K562 (cell line): ENCODE results near the gene MAP3K15. TPM values are rescaled to one million over a fixed set of nuclear protein-coding genes. Genes with fewer than 3 reads are reported as not detected.

ENCODE experiments used
- ATAC-seq: fragments of 200-7000 bp; cut with Tn5 transposase; 3 replicates; pipeline ENCODE4 v1.9.1; 2020; ENCODE audit warnings: moderate library complexity
- BruUV-seq: library from RNA; stranded (reverse); fragments of 400-500 nt; replicated peaks from 2 replicates; lab custom pipeline; 2021; lab: Mats Ljungman, UMichigan
- CTCF ChIA-PET: fragments of 300-600 bp; formaldehyde crosslinking; extraction: SDS; loops from one replicate; lab custom pipeline; 2021; ENCODE audit warnings: low intra/inter-chr PET ratio; lab: Yijun Ruan, JAX
- POLR2A ChIA-PET: fragments of 300-600, 350-650 bp; sonication (Branson Sonifier 250); formaldehyde crosslinking; extraction: SDS; loops from one replicate; lab custom pipeline; 2021; ENCODE audit warnings: antibody characterized with exemption, inconsistent platforms; lab: Yijun Ruan, JAX
- DNase-seq, 4 experiments: peaks; one replicate each; pipeline versions ENCODE4 v3.0.0 to v3.0.0-alpha.2; 2011 to 2018; ENCODE audit warnings: low spot score in 3 of 4, mixed read lengths in 3 of 4; ENCODE audit errors: extremely low read depth in 1 of 4
- FAIRE-seq: peaks from 2 replicates; lab custom pipeline; 2011; peaks lifted over from hg19 to GRCh38; lab: Jason Lieb, UNC
- H2AFZ ChIP-seq: 2 replicates; pipeline ENCODE4 v1.6.0; 2011; ENCODE audit warnings: low read depth, low read length, control low read depth, inconsistent platforms
- H3K27ac ChIP-seq: fragments of 200-600 bp; 3 replicates; pipeline ENCODE4 v1.8.0; 2011; ENCODE audit warnings: low read depth, mild to moderate bottlenecking, control low read depth, inconsistent platforms, low read length, moderate library complexity, mixed read lengths; ENCODE audit errors: extremely low read depth
- H3K27me3 ChIP-seq, 2 experiments: fragments of 300-600 bp in 1 of 2; 2 replicates in 1 of 2; 3 replicates in 1 of 2; pipeline versions ENCODE4 v1.6.0 to v1.8.0; 2011; ENCODE audit warnings: inconsistent platforms in 2 of 2, low read length in 2 of 2, mild to moderate bottlenecking in 1 of 2, mixed read lengths in 1 of 2, moderate library complexity in 1 of 2; ENCODE audit not compliant: control insufficient read depth in 2 of 2, insufficient read depth in 2 of 2
- H3K36me3 ChIP-seq: fragments of 300-600 bp; 3 replicates; pipeline ENCODE4 v1.8.0; 2011; ENCODE audit warnings: mild to moderate bottlenecking, low read length, inconsistent platforms; ENCODE audit not compliant: control insufficient read depth, insufficient read depth
- H3K4me1 ChIP-seq, 2 experiments: fragments of 200-600 bp in 1 of 2; replicated peaks in 1 of 2; 2 replicates in 1 of 2; 3 replicates in 1 of 2; pipeline versions ENCODE4 v1.5.1 to v1.8.0; 2011; ENCODE audit warnings: inconsistent platforms in 2 of 2, low read length in 2 of 2, mild to moderate bottlenecking in 1 of 2, mixed read lengths in 1 of 2, moderate library complexity in 1 of 2; ENCODE audit not compliant: control insufficient read depth in 2 of 2, insufficient read depth in 2 of 2
- H3K4me2 ChIP-seq: 2 replicates; pipeline ENCODE4 v1.6.1; 2011; ENCODE audit warnings: low read length, control low read depth, inconsistent platforms, mixed read lengths; ENCODE audit not compliant: insufficient read depth
- H3K4me3 ChIP-seq: fragments of 200-600 bp; sonication (generic), shearing (Covaris generic); 2 replicates; pipeline ENCODE4 v1.5.1; 2016; ENCODE audit warnings: control low read depth, inconsistent platforms
- H3K79me2 ChIP-seq: fragments of 200-600 bp; 3 replicates; pipeline ENCODE4 v1.8.0; 2011; ENCODE audit warnings: low read length, inconsistent platforms; ENCODE audit not compliant: control insufficient read depth, insufficient read depth
- H3K9ac ChIP-seq, 2 experiments: 2 replicates each; pipeline versions ENCODE4 v1.6.0 to v1.6.1; 2011; ENCODE audit warnings: low read depth in 2 of 2, low read length in 2 of 2, control low read depth in 1 of 2, inconsistent platforms in 1 of 2, mild to moderate bottlenecking in 1 of 2, mixed read lengths in 1 of 2; ENCODE audit not compliant: insufficient read depth in 1 of 2
- H3K9me1 ChIP-seq: one replicate; pipeline ENCODE4 v1.6.0; 2011; ENCODE audit warnings: inconsistent platforms, mild to moderate bottlenecking, low read length, moderate library complexity; ENCODE audit not compliant: control insufficient read depth, insufficient read depth
- H3K9me3 ChIP-seq: replicated peaks from 2 replicates; pipeline ENCODE4 v1.5.1; 2011; ENCODE audit warnings: low read depth, low read length, inconsistent platforms; ENCODE audit not compliant: control insufficient read depth, insufficient read depth
- H4K20me1 ChIP-seq: replicated peaks from 2 replicates; pipeline ENCODE4 v1.6.1; 2011; ENCODE audit warnings: low read length, inconsistent platforms, mixed read lengths; ENCODE audit not compliant: control insufficient read depth, insufficient read depth
- CBX5 ChIP-seq: IDR thresholded peaks from 2 replicates; pipeline ENCODE4 v1.6.1; 2014; ENCODE audit warnings: low read depth, borderline replicate concordance
- FOXK1 ChIP-seq: sonication (generic); formaldehyde crosslinking; IDR thresholded peaks from 2 replicates; pipeline ENCODE4 v1.8.0; 2022; ENCODE audit warnings: missing genetic modification reagents, mild to moderate bottlenecking, borderline replicate concordance
- GTF2A2 ChIP-seq: IDR thresholded peaks from 2 replicates; pipeline ENCODE4 v1.6.1; 2016; ENCODE audit warnings: mild to moderate bottlenecking, missing genetic modification characterization, missing compliant biosample characterization
- HEY1 ChIP-seq: fragments of 250-450 bp; sonication (Bioruptor Pico); IDR thresholded peaks from 2 replicates; pipeline ENCODE4 v1.5.0; 2020; ENCODE audit warnings: mild to moderate bottlenecking, moderate library complexity, borderline replicate concordance
- HNRNPLL ChIP-seq: fragments of 200-400 bp; formaldehyde crosslinking; IDR thresholded peaks from 2 replicates; pipeline ENCODE4 v1.6.1; 2017; ENCODE audit warnings: low read length, low read depth, mild to moderate bottlenecking; ENCODE audit not compliant: poor library complexity, severe bottlenecking
- MCM2 ChIP-seq: fragments of 450-650 bp; IDR thresholded peaks from 2 replicates; pipeline ENCODE4 v1.6.1; 2017; ENCODE audit warnings: low read depth, mild to moderate bottlenecking
- NFYB ChIP-seq: IDR thresholded peaks from 2 replicates; pipeline ENCODE4 v1.6.1; 2011; ENCODE audit warnings: mild to moderate bottlenecking, moderate library complexity; ENCODE audit not compliant: insufficient read length; ENCODE audit errors: extremely low read depth
- PCBP2 ChIP-seq: fragments of 200-400 bp; formaldehyde crosslinking; IDR thresholded peaks from 2 replicates; pipeline ENCODE4 v1.6.1; 2018; ENCODE audit warnings: low read length, low read depth, mild to moderate bottlenecking, moderate library complexity; ENCODE audit not compliant: poor library complexity, severe bottlenecking
- POLR3A ChIP-seq: IDR thresholded peaks from 2 replicates; pipeline ENCODE4 v1.6.1; 2011; ENCODE audit warnings: borderline replicate concordance, mild to moderate bottlenecking, moderate library complexity; ENCODE audit not compliant: insufficient read length, insufficient read depth; ENCODE audit errors: extremely low read depth
- RUNX1 ChIP-seq: sonication (generic); IDR thresholded peaks from 2 replicates; pipeline ENCODE4 v1.6.1; 2016; ENCODE audit warnings: antibody characterized with exemption, low read depth
- SAFB ChIP-seq: fragments of 200-400 bp; formaldehyde crosslinking; IDR thresholded peaks from 2 replicates; pipeline ENCODE4 v1.6.1; 2017; ENCODE audit warnings: low read depth, low read length, borderline replicate concordance
- SMARCA4 ChIP-seq: fragments of 450-650 bp; IDR thresholded peaks from 2 replicates; pipeline ENCODE4 v1.6.1; 2016
- TAF15 ChIP-seq: fragments of 200-400 bp; formaldehyde crosslinking; IDR thresholded peaks from 2 replicates; pipeline ENCODE4 v1.6.1; 2017; ENCODE audit warnings: mild to moderate bottlenecking, low read depth, low read length, moderate library complexity
- TFAM ChIP-seq: fragments of 250-450 bp; sonication (Bioruptor Pico); conservative IDR thresholded peaks from 2 replicates; pipeline ENCODE4 v1.5.0; 2021; ENCODE audit warnings: mild to moderate bottlenecking, moderate library complexity
- ZNF133 ChIP-seq: fragments of 250-450 bp; sonication (Bioruptor Pico); IDR thresholded peaks from 2 replicates; pipeline ENCODE4 v1.4.0; 2020; ENCODE audit warnings: mild to moderate bottlenecking
- ZNF507 ChIP-seq: conservative IDR thresholded peaks from 2 replicates; pipeline ENCODE4 v1.6.1; 2017; ENCODE audit warnings: missing genetic modification characterization, missing compliant biosample characterization
- ZNF644 ChIP-seq: fragments of 200-800 bp; sonication (Bioruptor generic); IDR thresholded peaks from 2 replicates; pipeline ENCODE4 v1.6.1; 2016; ENCODE audit warnings: low read depth, missing genetic modification characterization, missing compliant biosample characterization
- WGBS: fragments of 100-300 bp; shearing (Covaris generic); methylation state at CpG from one replicate; pipeline ENCODE4 v1.1.6; 2016; ENCODE audit warnings: low coverage, mixed read lengths; ENCODE audit not compliant: insufficient coverage; ENCODE audit errors: missing lambda C conversion rate; 5-methylcytosine and 5-hydroxymethylcytosine counted together
- in situ Hi-C: fragments of 300-500 bp; cut with MboI; formaldehyde crosslinking; loops from 4 replicates; pipeline ENCODE4 v1.15.0; 2018; ENCODE audit warnings: inconsistent platforms, mixed read lengths
- intact Hi-C: fragments of 100-400 bp; cut with micrococcal nuclease; formaldehyde crosslinking; loops from 2 replicates; pipeline ENCODE4 v1.14.2; 2022
- polyA plus RNA-seq, 8 experiments: library from polyadenylated mRNA; depleted of rRNA in 4 of 8; stranded (reverse) in 5 of 8; unstranded in 3 of 8; fragments of >200 nt; fragmentation: Nextera tagmentation in 2 of 8; fragmentation: Illumina TruSeq in 1 of 8; extraction: Ambion mirVana in 2 of 8; extraction: Trizol in 1 of 8; gene quantifications; 2 replicates each; pipeline versions ENCODE4 v1.2.1 to v1.2.3, GENCODE V29; 2011 to 2014; ENCODE audit warnings: inconsistent platforms in 1 of 8, missing spikeins in 1 of 8
- total RNA-seq, 7 experiments: library from RNA; depleted of rRNA in 6 of 7; stranded (reverse); fragments of >200 nt in 6 of 7; fragmentation: Illumina TruSeq in 2 of 7; extraction: Trizol in 2 of 7; gene quantifications; 2 replicates each; pipeline versions ENCODE4 v1.2.1 to v1.2.3, GENCODE V29; 2011 to 2021; ENCODE audit warnings: low replicate concordance in 1 of 7
- TF ChIP-seq, protein P1 (sequence below): sonication (generic); formaldehyde crosslinking; IDR thresholded peaks from 2 replicates; pipeline ENCODE4 v1.8.0; 2022; ENCODE audit warnings: mild to moderate bottlenecking, missing genetic modification reagents

MAP3K15 gene
- total and polyA plus RNA-seq, 9 of the 15 experiments (the other 6 are each of a cell fraction or from before 2014, with no cell fraction given) = 0.03 to 0.29 (median 0.14) TPM; not detected in 5

DNA sequence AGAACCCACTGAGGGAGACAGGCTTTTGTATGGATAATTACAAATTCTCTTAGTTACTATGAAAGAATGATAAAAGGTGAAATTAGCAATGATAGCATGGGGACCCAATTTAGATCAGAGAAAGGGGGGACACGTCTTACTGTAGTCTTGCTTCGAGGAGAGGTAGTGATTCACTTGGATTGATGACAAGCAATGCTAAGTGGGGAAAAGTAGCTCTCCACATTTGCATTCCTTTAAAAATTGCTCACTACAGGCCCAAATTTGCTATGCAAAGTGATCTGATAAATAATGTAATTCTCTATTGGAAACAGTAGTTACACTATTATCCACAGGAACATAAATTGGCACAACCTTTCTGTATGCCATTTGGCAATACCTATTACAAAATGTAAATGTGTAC is 42.5 kb upstream of the MAP3K15 start:
- intact Hi-C loops = no loop called here
- CTCF ChIA-PET = no interaction called here

DNA sequence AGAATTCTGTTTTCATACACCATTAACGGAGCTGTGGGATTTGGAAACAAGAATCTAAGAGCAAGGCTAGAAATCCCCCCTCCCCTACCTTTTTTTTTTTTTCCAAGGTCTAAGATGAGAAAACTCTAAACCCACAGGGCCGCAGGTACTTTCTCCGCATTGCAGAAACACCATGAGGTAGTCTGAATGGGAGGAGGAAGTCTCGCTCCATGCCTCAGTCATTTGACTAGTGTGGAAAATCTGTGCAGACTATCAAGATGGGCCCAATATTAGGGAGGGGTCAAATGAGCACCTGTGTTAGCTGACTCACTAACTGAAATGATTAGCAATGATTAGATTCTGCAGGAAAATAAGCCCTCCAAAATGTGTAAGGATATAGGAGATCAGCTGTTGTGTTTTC is 40.9 kb upstream of the MAP3K15 start:
- Histone ChIP-seq H3K79me2 (no peaks in the 10 kb centered on the region), H3K9me3 (no peaks in the 10 kb centered on the region), H3K36me3 (no peaks in the 10 kb centered on the region), H3K4me1 (no peaks in the 10 kb centered on the region), H3K4me2 (no peak overlapping the region), H2AFZ (no peak overlapping the region), H3K27ac (no peak overlapping the region), H3K4me3 (no peak overlapping the region), H4K20me1 (peaks cover 3% of the 10 kb centered on the region; the same call in 1 of the 2 replicates), H3K9me1 (no peaks in the 10 kb centered on the region), H3K9ac (no peak overlapping the region), H3K27me3 (peaks cover 0 to 6% of the 10 kb centered on the region in 2 experiments; a peak in 1 of 5 replicates)
- in situ Hi-C loops = no loop called here
- FAIRE-seq (no peak), ATAC-seq (no peak), DNase-seq (no peak)
- ChIA-PET POLR2A (no interaction called here), CTCF (interaction anchor here (0.6 kb wide), 1 partner anchor 81 kb away, joined by 3 read pairs; no protein-coding TSS in a partner anchor)
- intact Hi-C loops = no loop called here
- 6% methylated on average over 4 of the region's 4 CpGs for WGBS
- no TSS peak for BruUV-seq
- TF ChIP-seq TAF15 = no peak
- TF ChIP-seq, protein P1, sequence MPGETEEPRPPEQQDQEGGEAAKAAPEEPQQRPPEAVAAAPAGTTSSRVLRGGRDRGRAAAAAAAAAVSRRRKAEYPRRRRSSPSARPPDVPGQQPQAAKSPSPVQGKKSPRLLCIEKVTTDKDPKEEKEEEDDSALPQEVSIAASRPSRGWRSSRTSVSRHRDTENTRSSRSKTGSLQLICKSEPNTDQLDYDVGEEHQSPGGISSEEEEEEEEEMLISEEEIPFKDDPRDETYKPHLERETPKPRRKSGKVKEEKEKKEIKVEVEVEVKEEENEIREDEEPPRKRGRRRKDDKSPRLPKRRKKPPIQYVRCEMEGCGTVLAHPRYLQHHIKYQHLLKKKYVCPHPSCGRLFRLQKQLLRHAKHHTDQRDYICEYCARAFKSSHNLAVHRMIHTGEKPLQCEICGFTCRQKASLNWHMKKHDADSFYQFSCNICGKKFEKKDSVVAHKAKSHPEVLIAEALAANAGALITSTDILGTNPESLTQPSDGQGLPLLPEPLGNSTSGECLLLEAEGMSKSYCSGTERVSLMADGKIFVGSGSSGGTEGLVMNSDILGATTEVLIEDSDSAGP (CRISPR knock-in tag) = no peak
- TF ChIP-seq ZNF507 (tag) = no peak
- TF ChIP-seq TFAM (CRISPR knock-in tag) = no peak
- TF ChIP-seq HEY1 = no peak
- no peak for TF ChIP-seq MCM2
- TF ChIP-seq SMARCA4 = no peak
- no peak for TF ChIP-seq GTF2A2 (tag)
- no peak for TF ChIP-seq NFYB
- TF ChIP-seq POLR3A = no peak
- no peak for TF ChIP-seq ZNF644 (tag)
- TF ChIP-seq CBX5 = no peak
- no peak for TF ChIP-seq FOXK1 (CRISPR knock-in tag)
- no peak for TF ChIP-seq PCBP2
- no peak for TF ChIP-seq RUNX1

More for the DNA sequence above, 42.5 kb upstream of the MAP3K15 start:
- no peaks in the 10 kb centered on the region for H3K9me1 ChIP-seq
- no peak for ATAC-seq
- H3K27ac ChIP-seq = no peak overlapping the region
- 0% methylated on average over 2 of the region's 2 CpGs for WGBS
- H3K27me3 ChIP-seq = peaks cover 0 to 9% of the 10 kb centered on the region in 2 experiments; a peak in 2 of 5 replicates
- BruUV-seq = no TSS peak
- no peak for DNase-seq
- no peak for FAIRE-seq
- POLR2A ChIA-PET = no interaction called here
- no peaks in the 10 kb centered on the region for H3K4me1 ChIP-seq
- H4K20me1 ChIP-seq = peaks cover 3% of the 10 kb centered on the region; the same call in 1 of the 2 replicates
- H3K9ac ChIP-seq = no peak overlapping the region
- H3K9me3 ChIP-seq = no peaks in the 10 kb centered on the region
- no peaks in the 10 kb centered on the region for H3K36me3 ChIP-seq
- H3K79me2 ChIP-seq = no peaks in the 10 kb centered on the region
- no peak overlapping the region for H3K4me3 ChIP-seq
- TF ChIP-seq ZNF133 (CRISPR knock-in tag) (no peak), HNRNPLL (no peak), SAFB (no peak)
- TF ChIP-seq, all 486 proteins: peak for 0
- H3K4me2 ChIP-seq = no peak overlapping the region
- H2AFZ ChIP-seq = no peak overlapping the region
- in situ Hi-C loops = no loop called here
